H4 (cell line): Measurements from ENCODE around the gene PREX1. TPM values are rescaled to one million over a fixed set of nuclear protein-coding genes. Genes with fewer than 3 reads are reported as not detected.
A peak's percentile ranks its signal among the peaks of the same experiment; 100 is the strongest.
"Not testable (repeated sequence)": the region's sequence is repeated elsewhere in the genome, so short reads cannot be mapped to it uniquely, and the experiment has no call there.

Experiments
- DNase-seq: peaks from one replicate; pipeline ENCODE4 v3.0.0-alpha.2; 2015; ENCODE audit warnings: low spot score
- total RNA-seq: library from RNA; depleted of rRNA; stranded (reverse); fragments of >200 nt; shearing (Covaris generic); gene quantifications from 2 replicates; pipeline ENCODE4 v1.2.3, GENCODE V29; 2014

Gene PREX1
- total RNA-seq, 1 experiment from 2014 or later: 3.1 TPM

DNA sequence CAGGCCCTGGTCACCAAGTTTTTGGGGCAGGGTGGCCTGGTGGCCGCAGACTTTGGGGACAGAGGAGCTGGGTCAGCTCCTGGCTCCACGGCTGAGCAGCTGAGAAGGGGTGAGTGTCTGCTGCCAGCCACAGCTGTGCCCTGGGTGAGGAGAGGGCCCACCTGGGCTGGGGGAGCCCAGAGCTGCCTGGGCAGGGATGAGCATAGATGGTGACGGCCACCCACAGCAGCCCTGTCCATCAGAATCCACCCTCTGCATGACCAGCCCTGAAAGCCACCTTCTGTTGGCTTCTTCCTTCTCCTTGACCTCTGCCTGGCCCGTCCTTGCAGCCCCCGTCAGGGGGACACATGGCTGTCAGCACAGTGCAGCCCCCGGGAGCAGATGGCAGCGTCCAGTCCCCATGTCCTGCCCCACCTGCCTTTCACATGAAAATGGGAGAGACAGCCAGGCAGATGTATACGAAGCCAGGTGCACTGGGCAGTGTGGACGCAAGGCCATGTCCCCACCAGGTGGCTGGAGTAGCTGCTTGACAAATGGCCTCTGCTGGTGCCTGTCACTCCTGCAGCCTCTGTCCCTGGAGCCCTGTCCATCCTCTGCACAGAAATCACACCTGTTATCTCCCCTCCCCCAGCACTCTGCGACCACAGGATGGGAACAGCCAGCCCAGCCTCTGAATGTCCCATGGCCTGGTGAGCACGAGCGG, 220.8 kb downstream of the PREX1 start:
- no peak for DNase-seq

DNA sequence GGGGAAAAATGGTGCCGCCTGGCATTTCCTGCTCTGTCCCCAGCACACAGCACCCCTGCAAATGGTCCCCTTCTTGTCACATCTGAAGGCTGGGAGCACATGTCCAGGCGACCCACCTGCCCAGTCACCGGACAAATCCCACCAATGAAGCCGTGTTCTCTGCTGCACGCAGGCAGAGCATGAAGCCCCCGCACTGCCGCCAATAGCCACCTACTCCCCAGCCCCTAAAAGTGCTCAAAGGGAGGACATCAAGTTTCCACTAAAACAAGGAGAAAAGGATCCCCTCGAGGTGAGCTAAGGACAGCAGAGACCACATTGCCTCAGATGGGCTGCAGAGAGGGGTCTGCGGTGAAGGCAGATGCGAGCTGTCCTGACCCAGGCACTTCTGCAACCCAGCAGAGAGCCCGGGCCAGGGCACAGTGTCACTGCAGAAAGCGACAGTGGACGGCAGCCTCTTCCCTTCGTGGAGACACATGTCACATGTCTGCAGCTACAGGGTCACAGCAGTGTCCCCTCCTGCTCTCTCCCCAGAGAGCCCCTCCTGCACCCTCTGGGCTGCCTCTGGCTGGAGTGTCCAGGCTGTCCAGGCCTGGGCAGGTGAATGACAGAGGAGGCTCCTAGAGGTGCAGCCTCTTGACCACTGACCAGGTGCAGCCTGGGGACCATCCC, 221.5 kb downstream of the PREX1 start:
- no peak for DNase-seq

DNA sequence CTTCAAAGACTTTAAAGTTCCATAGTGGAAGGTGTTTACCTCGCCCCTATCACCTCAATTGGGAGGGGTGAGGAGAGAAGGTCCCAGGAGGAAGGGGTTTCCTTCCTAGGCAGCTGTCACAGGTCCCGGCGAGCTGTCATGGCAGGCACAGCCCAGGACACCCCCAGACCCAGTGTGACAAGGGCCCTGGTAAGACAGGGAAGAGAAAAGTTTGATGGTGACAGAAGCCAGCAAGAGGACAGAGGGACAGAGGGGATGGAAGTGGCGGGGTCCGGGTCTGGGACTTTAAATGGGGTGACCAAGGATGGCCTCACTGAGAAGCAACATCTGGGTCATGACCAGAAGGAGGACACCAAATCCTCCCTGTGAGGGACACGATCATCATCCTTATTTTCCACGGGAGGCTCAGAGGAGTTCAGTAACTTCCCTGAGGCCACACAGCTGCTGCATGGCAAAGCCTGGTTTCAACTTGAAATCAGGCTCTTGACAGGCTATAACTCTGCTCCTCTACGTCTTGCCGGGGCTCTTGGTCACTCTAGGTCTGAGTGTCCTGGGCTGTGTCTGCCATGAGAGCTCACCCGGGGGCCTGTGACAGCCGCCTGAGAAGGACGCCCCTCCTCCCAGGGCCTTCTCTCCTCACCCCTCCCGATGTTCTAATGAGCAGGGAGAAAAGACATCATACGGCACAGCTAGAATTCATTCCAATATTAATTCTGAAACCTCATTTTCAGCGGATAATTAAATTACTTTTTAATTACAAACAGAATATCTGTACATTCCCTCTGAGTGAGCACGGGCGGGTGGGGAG, 222.2 kb downstream of the PREX1 start:
- DNase-seq: no peak

DNA sequence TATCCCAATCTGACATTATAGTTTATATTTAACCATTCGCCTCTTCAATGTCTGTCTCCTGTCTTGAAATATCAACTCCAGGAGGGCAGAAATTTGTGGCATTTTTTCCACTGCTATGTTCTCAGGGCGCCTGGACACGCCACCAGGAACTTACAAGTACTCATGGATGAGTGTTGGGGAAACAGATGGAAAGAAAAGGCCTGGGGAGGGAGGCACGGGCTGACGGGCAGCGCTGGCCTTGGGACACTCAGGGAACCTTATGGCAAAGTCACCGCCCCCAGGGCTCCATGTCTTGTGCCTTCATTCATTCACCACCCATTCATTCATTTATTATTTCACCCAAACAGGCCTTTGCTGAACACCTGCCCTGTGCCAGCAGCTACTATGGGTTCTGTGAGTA, 222.9 kb downstream of the PREX1 start:
- no peak for DNase-seq

DNA sequence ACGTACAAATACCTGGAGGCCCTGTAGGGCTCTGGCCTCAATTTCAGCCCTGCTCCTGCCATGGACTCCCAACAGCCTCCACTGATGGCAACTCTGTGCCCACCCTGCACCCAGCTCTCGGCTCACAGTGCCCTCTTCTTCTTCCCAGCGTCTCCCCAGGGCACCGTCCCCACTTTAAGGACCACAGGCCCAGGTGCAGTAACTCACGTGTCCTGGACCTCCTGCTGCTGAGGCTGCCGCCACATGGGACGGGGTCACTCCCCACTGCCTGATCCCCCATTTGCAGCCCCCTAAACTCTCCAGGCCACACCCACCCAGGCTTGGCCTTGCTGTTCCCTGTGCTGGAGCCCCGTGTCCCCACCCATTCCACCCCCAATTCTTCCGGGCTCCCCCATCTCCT, 223.4 kb downstream of the PREX1 start:
- no peak for DNase-seq

DNA sequence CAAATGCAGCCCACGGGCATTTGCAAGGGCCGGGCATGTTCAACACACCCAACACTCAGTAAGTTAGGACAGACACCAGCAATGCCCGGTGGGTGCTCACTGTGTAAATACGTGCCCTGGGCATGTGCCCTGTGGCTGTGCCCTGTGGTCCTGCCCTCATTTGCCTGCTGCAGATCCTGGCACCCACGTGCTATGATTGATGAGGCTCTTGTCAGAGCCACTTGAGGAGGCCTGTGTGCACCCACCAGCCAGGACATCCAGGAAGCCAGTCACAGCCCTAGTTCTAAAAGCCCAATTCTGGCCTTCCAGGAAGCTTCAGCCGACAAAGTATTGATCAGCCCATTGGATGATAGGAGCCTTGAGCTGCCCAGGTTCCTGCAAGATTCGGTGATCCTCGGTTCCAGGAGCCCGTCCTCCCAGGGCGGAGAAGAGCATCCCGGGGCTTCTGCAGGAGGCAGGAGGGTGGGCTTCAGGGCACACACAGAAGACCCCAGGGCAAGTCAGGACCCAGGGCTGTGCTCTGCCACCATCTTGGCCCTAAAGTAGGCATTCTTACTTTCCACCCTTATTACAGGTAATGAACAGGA, 223.9 kb downstream of the PREX1 start:
- no peak for DNase-seq

DNA sequence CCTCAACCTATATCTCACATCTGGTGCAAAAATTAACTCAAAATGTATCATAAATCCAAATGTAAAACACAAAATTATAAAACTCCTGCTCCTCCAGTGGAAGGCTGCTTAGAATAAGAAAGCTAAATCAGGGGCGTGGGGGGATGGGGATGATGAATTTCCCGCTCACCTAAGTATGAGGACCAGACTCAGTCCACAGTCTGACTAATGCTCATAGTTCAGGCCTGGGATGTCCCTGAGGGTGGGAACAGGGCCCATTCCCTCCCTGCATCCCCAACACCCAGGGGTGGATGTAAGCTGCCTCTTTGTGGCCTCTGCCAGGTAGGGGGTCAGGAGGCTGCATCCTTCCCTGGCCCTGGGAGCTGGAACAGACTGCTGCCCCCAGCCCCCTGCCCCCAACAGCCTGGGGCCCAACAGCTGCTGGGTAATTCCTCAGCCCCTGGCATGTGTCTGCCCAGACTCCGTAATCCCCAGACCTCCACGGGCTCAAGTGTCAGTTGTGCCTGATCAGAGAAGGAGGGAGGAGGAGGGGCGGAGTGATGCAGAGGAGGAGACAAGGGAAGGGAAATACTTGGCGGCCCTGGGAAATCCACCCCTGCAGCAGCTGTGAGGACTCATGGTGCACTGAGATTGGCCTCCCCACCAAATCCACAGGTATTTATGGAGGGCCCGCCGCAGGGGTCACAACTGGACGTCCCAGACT, 224.5 kb downstream of the PREX1 start:
- no peak for DNase-seq

DNA sequence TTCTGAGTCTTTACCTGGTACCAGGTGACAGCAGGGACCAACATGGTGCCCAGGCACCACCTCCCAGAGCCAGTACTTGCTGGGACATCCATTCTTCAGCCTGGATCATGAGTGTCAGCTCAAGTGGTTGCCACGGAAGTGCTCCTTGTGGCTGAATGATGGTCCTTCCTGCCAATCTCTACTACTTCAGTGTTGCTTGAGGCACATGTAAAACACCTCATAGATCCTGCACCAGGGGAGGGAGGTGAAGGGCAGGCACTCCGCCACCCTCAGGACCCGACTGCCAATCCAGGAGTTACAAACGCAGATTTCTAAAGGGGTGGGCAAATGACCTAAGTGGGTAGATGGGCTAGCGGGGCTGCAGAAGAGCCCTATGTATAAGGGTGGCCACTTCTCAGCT, 226.0 kb downstream of the PREX1 start:
- no peak for DNase-seq

DNA sequence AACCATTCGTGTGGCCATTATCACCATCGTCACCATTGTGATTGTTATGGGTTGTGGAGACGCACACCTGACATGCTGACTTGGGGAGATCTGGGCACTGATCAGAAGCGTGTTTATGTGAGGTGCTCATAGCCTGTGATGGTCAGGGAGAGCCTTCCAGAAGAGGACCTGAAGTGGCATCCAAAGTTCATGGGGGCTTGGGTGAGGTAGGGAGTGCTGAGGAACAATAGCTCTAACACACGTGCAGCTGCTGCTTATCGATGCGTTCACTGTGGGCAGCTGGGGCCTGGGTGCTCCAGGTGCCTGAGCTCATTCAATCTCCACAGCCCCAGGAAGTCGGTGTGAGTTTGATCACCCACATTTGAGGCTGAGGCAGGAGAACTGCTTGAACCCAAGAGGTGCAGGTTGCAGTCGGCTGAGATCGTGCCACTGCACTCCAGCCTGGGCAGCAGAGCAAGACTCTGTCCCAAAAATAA, 227.3 kb downstream of the PREX1 start:
- no peak for DNase-seq

DNA sequence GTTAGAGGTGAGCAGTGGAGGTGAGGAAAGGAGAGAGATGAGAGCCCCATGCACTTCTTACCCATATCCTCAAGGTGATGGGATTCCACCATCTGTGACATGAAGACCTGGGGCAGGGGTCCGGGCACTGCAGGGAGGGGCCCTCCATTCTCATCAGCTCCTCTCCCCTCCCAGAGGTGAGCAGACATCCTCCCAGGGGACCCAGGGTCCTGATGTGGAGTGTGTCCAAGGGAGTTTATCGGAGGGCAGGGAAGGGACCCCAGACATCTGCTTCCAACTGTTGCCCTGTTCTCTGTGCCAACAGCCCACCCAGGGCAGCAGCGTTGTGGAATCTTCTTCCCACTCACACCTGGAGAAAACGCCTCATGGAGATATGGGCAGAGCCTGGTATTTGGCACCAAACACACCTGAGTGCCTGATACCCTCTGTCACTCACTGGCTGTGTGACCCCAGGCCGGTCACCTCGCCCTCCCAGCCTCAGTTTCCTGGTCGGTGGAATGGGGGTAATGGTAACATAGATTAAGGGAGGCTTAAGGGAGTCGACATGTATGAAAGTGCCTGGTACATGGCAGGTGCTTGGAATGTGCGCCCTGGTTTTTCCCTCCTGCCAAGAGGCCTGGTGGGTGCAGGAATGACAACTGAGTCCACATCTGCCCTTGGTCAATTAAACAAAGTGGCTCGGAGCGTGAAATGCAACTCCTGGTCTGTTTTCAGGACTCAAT, 227.9 kb downstream of the PREX1 start:
- no peak for DNase-seq

DNA sequence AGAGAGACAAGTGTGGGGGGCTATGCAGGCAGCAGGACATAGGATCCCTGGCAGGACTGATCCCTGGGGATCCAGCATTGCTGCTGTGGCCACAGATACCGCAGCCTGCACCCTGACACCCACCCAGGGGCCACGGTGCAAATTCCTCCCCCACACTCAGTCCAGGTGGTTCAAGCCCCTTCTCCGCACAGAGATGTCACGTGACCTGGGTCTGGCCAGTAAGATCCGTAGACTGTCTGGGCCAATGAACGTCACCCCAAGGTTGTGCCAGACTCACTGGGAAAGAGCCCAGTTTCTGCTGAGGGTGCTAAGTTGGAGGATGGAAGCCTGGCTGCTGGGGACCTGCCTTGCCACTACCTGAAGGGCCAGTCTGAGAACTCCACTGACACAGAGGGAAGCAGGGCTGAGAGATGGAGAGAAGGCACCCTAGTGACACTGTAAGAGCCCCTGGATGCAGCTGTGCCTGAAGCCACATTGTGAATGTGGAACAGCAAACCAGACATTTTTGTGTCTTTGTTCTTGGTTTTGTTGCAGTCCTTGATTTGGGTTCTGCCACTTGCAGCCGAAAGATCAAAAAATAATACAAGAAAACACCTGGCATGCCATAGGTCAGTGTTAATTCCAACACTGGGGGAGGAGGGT, 228.6 kb downstream of the PREX1 start:
- no peak for DNase-seq

DNA sequence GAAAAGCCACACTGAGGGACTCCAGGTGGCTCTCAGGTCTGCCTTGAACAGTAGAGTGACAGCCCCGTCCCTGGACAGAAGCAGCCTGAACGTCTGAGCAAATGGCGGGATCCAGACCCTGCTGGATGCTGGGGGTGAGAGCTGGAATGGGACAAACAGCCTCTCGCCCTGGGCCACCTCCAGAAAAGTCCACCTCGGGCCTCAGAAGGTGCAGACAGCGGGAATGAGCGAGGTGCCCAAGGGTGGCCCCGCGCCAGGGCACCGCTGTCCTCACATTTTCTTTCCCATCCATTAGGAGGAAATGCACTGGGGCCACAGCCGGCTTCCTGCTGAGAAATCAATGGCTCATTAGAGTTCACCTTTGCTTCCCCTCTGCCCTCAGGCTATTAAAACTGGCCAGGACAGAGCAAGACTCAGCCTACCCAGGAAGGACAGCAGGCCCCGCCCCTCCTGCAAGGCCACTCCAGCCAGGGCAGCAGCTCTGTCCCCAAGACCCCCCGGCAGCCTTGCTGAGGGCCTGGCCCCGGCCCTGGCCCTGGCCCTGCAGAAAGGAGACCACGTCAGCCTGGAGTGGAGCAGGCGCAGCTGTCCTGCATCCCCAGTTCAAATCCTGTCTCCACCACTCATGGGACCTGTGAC, 229.4 kb downstream of the PREX1 start:
- not testable (repeated sequence) for DNase-seq

DNA sequence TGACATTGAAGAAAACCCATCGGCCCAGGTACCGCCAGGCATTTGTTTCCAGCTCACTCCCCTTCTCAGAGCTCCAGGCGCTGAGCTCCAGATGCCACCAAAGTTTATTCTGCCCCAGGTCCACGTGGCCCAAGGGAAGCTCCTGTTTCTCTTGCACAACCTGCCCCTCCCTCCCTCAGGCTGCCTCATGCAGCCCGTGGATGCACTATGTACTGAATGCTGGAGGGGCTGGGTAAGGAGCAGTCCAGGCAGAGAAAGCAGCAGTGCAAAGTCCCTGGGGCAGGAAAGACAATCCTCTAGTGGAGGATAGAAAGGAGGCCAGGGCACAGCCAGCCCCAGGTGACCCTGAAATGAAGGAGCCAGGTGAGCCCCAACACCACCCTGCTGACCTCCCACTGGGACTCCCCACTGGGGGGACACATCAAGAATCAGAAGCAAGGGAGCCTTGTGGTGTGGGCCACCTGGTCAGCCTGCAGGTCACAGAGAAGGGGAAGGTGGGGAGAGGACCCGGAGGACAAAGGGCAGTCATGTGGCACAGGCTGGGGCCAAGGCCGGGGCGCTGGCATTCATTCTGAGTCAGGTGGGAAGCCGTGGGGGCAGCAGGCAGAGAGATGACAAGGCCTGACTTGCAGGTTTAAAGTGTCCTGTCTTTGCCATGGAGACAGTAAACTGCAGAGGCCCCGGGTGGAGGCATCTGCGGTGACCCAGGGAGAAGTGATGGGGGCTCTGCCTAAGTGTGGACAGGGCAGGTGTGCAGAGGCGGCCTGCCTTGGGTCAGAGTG, 230.1 kb downstream of the PREX1 start:
- peak; percentile 26 for DNase-seq

DNA sequence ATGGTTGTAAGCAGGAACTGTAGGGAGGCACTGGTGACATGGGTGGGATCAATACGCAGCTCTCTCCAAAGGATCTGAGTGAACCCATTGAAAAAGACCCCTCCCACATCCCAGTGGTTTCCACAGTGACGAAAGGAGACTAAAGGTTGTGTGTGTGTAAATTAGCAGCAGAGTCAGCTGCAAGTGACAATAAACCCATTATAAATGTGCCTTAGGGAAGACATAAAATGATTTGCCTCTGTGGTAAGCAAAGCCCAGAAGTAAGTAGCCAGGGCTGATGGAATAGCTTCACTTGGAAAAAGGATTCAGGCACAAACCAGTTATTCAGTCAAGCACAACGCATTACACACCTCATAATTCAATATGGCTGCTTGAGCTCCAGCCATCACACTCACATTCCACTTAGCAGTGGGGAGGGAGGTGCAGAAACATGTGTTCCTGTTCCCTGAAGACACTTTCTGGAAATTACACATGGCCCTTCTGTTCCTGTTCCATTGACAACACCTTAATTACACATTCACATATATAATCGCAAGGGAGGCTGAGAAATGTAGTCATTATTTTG, 231.4 kb downstream of the PREX1 start:
- DNase-seq: no peak

DNA sequence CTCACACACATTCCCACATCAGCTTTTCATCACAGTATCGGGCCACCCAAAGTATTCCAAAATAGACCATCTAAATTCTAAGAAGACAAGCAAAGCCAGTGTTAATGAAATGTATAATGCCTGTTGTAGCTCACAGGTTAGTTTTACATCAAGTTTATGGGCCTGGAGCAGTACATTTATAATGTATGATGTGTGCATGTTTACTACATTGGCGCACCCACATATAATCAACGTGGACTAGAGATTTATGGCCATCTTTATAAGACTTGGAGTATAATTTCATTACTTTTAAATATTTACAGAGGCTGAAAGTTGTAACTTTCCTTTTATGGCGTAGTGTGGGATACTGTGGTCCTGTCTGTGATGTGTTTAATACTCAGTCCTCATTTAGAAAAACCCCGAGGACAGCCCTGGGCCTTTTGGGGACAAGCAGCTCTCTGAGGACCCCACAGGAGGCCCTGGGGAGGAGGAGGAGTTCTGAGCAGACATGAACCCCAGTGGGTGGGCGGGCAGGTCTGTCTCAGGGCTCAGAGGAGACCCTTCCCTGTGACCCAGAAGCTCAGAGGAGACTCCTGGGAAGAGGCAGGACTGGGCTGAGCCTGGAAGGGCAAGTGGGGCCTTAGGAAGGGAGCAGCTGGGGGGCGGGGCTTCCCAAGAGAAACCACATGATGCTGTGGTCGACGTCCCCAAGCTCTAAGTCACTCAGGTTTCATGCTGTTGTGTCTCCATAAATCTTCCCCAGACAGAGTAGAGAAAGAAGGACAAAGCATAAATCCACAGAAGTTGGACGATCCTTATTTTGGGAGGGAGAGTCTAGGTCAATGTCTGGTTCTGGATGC, 232.1 kb downstream of the PREX1 start:
- DNase-seq: no peak

DNA sequence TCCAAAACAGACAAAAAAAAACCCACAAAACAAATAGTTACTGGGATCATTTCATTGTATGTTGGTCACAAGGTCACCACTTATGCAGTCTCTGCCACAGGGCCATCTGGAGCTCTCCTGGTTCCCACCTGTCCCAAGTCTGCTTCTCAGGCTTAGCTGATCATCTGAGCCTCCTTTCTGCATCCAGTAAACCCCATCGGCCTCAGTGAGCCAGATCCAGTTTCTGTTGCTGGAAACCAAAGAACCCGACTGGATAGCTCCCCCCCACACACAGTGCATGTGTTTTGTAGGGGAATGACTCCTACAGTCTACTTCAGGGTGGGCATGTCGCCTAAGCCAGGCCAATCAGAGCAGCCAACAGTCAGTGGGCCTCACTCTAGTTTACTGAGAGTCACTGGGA, 233.3 kb downstream of the PREX1 start:
- no peak for DNase-seq

DNA sequence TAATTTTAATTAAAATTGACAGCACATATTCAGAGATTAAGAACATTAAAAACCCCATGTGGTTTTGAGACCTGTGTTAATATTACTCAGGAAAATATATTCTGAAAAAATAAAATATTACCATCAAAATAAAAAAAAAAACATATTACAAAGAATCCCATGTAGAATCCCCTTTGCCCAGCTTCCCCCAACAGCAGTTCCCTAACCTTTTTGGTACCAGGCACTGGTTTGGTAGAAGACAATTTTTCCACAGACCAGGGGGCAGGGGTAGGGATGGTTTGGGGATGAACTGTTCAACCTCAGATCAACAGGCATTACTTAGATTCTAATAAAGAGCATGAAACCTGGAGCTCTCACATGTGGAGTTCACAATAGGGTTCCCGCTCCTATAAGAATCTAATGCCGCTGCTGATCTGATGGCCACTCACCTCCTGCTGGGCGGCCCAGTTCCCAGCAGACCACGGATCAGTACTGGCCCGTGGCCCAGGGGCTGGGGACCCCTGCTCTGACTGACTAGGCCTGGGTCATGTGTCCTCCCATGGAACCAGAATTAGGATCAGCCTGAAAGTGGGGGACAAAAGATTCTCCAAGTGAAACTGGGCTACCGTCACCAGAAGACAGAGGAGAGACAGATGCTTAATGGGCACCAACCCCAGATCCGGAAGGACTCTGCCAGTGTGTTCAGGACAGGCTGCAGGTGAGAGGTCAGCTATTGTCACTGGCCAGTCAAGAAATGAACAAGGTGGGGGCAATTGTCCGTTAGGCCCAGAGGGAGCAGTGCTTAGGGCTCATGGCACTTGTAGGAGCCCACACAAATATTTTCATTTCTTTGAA, 235.5 kb downstream of the PREX1 start:
- DNase-seq: no peak
